Lung (tissue), 12 donors: ENCODE data around the gene HOXB1. TPM values are rescaled to one million over a fixed set of nuclear protein-coding genes. Genes with fewer than 3 reads are reported as not detected.
A peak's percentile ranks its signal among the peaks of the same experiment; 100 is the strongest.

Source experiments
- ATAC-seq: fragments of 200-7000 bp; cut with Tn5 transposase; one replicate; pipeline ENCODE4 v1.9.1; 2020; ENCODE audit warnings: moderate number of reproducible peaks; ENCODE audit not compliant: insufficient read depth, low FRiP score
- DNase-seq, 3 donors: peaks; one replicate each; pipeline ENCODE4 v3.0.0-alpha.2; 2013 to 2017
- H3K27ac ChIP-seq, 2 donors: one replicate each; pipeline ENCODE4 v1.5.1; 2013; ENCODE audit warnings: mild to moderate bottlenecking in 2 of 2, moderate library complexity in 2 of 2, control low read depth in 1 of 2, inconsistent platforms in 1 of 2, low read depth in 1 of 2, low read length in 1 of 2
- H3K27me3 ChIP-seq, 3 donors: one replicate each; pipeline ENCODE4 v1.5.1; 2013; ENCODE audit warnings: low read length in 2 of 3; ENCODE audit not compliant: control insufficient read depth in 3 of 3, insufficient read depth in 3 of 3
- H3K36me3 ChIP-seq, 4 donors: one replicate each; pipeline ENCODE4 v1.5.1; 2013; ENCODE audit warnings: low read length in 4 of 4, mild to moderate bottlenecking in 1 of 4, moderate library complexity in 1 of 4; ENCODE audit not compliant: control insufficient read depth in 4 of 4, insufficient read depth in 4 of 4
- H3K4me1 ChIP-seq, 5 donors: one replicate each; pipeline ENCODE4 v1.5.1; 2013; ENCODE audit warnings: low read length in 5 of 5, mild to moderate bottlenecking in 2 of 5, moderate library complexity in 1 of 5; ENCODE audit not compliant: control insufficient read depth in 5 of 5, insufficient read depth in 5 of 5
- H3K4me3 ChIP-seq: one replicate; pipeline ENCODE4 v1.5.1; 2013; ENCODE audit warnings: mild to moderate bottlenecking, control low read depth, moderate library complexity
- H3K9ac ChIP-seq, 2 donors: one replicate each; pipeline ENCODE4 v1.5.1; 2013; ENCODE audit warnings: low read length in 2 of 2, control low read depth in 1 of 2; ENCODE audit not compliant: insufficient read depth in 1 of 2
- H3K9me3 ChIP-seq, 4 donors: one replicate each; pipeline ENCODE4 v1.5.1; 2013; ENCODE audit warnings: low read length in 3 of 4, mild to moderate bottlenecking in 1 of 4, moderate library complexity in 1 of 4; ENCODE audit not compliant: control insufficient read depth in 4 of 4, insufficient read depth in 3 of 4
- WGBS, 2 donors: extraction: QIAGEN DNeasy Blood & Tissue Kit; methylation state at CpG; one replicate each; pipeline ENCODE4 v1.1.7; 2013; 5-methylcytosine and 5-hydroxymethylcytosine counted together
- polyA plus RNA-seq, 2 donors: library from polyadenylated mRNA; stranded (reverse); fragments of 200-250 nt; gene quantifications; one replicate each; pipeline ENCODE4 v1.2.1, GENCODE V29; 2013
- total RNA-seq, 2 donors: library from RNA; depleted of rRNA in 1 of 2; stranded (reverse); fragments of >200 nt in 1 of 2; gene quantifications; one replicate each; pipeline ENCODE4 v1.2.1, GENCODE V29; 2014 to 2021
- TF ChIP-seq, protein P1 (sequence below): IDR thresholded peaks from 2 replicates; pipeline ENCODE4 v1.5.1; 2012; ENCODE audit warnings: mild to moderate bottlenecking; ENCODE audit errors: control extremely low read depth, extremely low read depth
- donor health status: control.
- donor health status: control.
- donor health status: Bipolar disorder and iron deficiency.
- donor health status: healthy.
- donor health status: DM: yes; HTN: yes; CAD: no.

Gene HOXB1
- total and polyA plus RNA-seq, 4 donors = not detected

DNA sequence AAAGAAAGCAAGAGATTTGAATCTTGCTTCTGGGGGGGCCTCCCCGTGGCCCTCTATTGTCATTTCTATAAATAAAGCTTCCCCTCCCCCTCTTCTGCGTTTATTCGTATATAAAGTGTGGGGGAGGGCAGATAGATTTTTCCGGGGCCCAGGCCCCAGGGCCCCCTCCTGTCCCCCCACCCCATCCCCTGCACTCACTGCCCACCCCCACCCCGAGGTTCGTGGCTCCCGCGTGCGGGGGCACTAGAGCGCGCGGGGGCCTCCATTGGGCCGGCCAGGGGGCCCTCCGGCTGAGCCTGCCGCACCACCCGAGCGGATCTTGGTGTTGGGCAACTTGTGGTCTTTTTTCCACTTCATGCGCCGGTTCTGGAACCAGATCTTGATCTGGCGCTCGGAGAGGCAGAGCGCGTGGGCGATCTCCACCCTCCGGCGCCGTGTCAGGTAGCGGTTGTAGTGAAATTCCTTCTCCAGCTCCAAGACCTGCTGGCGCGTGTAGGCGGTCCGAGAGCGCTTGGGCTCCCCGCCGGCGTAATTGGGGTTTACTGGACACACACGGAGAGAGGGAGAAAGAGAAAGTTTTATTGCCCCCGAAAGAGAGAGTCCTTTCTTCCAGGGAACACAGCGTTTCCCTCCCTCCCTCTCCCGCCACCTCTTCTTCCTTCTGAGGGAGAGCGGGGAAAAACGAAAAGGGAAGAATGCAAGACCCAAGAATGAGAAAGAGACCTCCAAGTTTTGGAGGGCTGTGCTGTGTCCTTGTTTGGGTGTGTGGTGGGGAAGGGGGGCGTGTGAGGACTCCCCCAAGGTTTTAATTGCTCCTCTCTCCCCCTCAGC, 45.9 kb upstream of the HOXB1 start:
- H3K36me3 ChIP-seq = peaks cover 0 to 29% (median 1%) of the 10 kb centered on the region in 4 donors
- peaks cover 4 to 65% (median 19%) of the 10 kb centered on the region in 3 donors for H3K27me3 ChIP-seq
- 7 to 11% methylated on average over 41 to 43 of the region's 43 CpGs for WGBS, 2 donors
- peak overlapping the region; percentile 84 to 96 for H3K9ac ChIP-seq
- peak in 1 of 3 donors; percentile 63 for DNase-seq
- H3K9me3 ChIP-seq = no peaks in the 10 kb centered on the region
- peak overlapping the region in 1 of 2 donors; percentile 71 for H3K27ac ChIP-seq
- peak overlapping the region; percentile 12 for H3K4me3 ChIP-seq
- ATAC-seq = no peak
- TF ChIP-seq, protein P1, sequence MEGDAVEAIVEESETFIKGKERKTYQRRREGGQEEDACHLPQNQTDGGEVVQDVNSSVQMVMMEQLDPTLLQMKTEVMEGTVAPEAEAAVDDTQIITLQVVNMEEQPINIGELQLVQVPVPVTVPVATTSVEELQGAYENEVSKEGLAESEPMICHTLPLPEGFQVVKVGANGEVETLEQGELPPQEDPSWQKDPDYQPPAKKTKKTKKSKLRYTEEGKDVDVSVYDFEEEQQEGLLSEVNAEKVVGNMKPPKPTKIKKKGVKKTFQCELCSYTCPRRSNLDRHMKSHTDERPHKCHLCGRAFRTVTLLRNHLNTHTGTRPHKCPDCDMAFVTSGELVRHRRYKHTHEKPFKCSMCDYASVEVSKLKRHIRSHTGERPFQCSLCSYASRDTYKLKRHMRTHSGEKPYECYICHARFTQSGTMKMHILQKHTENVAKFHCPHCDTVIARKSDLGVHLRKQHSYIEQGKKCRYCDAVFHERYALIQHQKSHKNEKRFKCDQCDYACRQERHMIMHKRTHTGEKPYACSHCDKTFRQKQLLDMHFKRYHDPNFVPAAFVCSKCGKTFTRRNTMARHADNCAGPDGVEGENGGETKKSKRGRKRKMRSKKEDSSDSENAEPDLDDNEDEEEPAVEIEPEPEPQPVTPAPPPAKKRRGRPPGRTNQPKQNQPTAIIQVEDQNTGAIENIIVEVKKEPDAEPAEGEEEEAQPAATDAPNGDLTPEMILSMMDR = no peak
- peaks cover 0 to 81% (median 0%) of the 10 kb centered on the region in 5 donors for H3K4me1 ChIP-seq

DNA sequence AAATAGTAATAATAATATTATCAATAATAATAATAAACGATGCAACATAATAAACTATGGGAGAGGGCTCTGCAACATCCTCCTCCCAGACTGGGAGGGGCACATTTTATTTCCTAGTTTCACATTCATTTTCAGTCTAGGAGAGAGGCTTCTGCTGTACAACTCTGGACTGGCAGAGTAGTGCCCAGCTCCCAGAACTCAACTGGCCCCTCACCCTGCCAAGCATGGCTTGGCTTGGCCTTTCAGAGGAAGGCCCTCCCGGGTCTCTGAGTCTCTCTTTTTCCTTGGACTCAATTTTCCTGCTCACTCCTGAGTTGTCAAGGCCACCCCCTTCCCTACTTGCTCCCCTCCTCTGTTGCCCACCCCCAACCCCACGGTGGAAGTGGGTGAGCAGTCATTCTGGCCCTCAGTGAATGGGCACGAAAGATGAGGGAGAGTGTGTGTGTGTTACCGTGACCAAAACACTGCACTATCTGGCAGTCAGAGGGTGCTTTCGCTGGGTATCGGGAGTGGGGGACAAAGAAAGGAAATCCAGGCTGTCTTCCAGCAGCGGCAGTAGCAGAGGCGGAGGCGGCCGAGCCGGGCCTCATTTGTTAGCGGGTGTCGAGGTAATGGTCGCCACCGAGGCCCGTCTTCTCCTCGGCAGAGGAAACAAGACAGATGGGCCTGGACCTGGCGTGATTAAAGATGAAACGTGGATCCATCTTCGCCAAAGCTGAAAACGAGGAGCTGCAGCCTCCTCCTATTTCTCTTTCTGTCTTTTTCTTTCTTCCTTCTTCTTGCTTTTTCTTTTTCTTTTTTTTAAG, 45.1 kb upstream of the HOXB1 start:
- 25 to 41% methylated on average over 22 of the region's 22 CpGs for WGBS, 2 donors

DNA sequence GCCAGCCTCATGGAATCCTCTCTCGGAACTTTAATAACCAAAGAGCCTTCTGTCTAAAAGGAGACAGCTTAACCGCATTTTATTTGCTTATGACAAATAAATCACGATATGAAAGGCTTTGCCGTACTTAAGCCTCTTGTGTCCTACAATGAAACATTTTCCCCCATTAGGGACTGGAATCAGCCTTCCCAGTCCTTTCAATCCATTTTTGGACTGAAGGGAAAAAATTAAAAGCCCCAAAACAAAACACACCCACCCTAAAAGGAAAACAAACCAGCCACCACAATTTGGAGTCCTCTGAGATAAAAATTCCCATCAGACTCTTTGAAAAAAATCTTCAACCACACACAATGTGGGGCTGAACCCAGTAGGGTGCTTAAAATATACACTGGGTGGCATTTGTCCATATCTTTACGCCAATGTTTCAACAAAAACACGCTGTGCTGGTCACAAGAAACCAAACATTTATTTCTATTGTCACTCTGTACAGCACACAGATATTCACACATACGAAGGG, 44.3 kb upstream of the HOXB1 start:
- Histone ChIP-seq H3K36me3 (peaks cover 0 to 32% (median 1%) of the 10 kb centered on the region in 4 donors), H3K27ac (peak overlapping the region in 1 of 2 donors; percentile 29), H3K4me3 (no peak overlapping the region), H3K9me3 (no peaks in the 10 kb centered on the region), H3K27me3 (peaks cover 0 to 68% (median 15%) of the 10 kb centered on the region in 3 donors), H3K9ac (peak overlapping the region; percentile 59 to 96), H3K4me1 (peaks cover 0 to 80% (median 0%) of the 10 kb centered on the region in 5 donors)
- no peak for DNase-seq
- TF ChIP-seq, protein P1 = no peak
- 40 to 65% methylated on average over 7 of the region's 7 CpGs for WGBS, 2 donors
- no peak for ATAC-seq

More for the DNA sequence above, 45.1 kb upstream of the HOXB1 start:
- peaks cover 0 to 29% (median 1%) of the 10 kb centered on the region in 4 donors for H3K36me3 ChIP-seq
- DNase-seq = peak in 2 of 3 donors; percentile 58 to 71
- peak overlapping the region in 1 of 2 donors; percentile 89 for H3K27ac ChIP-seq
- peaks cover 3 to 69% (median 17%) of the 10 kb centered on the region in 3 donors for H3K27me3 ChIP-seq
- TF ChIP-seq, protein P1 = no peak
- peak overlapping the region; percentile 84 to 96 for H3K9ac ChIP-seq
- H3K4me1 ChIP-seq = peaks cover 0 to 80% (median 0%) of the 10 kb centered on the region in 5 donors
- no peaks in the 10 kb centered on the region for H3K9me3 ChIP-seq
- H3K4me3 ChIP-seq = no peak overlapping the region
- ATAC-seq = no peak
